ENCODE results near the gene TTN.

Gene TTN

DNA sequence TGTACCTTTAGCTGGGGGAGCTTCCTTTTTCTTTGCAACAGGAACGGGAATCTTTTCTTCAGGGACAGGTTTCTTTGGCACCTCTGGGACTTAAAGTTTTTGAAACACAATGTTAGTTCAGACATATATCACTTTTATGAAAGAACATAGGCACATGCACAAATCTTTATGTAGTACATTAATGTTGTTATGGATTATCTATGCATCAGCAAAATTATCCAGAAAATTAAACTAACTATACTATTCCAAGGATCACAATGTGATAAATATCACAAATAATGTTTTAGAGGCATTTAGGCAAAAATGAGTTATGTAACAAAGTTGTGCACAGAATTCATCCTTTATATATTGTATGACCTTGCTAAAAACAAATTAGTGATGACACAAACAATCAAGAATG lies 117.4 kb downstream of the TTN start:
- H3K4me3 ChIP-seq (ENCODE audit: low read depth, low read length) = no peak overlapping the region
- TF ChIP-seq, protein P1, sequence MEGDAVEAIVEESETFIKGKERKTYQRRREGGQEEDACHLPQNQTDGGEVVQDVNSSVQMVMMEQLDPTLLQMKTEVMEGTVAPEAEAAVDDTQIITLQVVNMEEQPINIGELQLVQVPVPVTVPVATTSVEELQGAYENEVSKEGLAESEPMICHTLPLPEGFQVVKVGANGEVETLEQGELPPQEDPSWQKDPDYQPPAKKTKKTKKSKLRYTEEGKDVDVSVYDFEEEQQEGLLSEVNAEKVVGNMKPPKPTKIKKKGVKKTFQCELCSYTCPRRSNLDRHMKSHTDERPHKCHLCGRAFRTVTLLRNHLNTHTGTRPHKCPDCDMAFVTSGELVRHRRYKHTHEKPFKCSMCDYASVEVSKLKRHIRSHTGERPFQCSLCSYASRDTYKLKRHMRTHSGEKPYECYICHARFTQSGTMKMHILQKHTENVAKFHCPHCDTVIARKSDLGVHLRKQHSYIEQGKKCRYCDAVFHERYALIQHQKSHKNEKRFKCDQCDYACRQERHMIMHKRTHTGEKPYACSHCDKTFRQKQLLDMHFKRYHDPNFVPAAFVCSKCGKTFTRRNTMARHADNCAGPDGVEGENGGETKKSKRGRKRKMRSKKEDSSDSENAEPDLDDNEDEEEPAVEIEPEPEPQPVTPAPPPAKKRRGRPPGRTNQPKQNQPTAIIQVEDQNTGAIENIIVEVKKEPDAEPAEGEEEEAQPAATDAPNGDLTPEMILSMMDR (IDR thresholded peaks at IDR 0.05; ENCODE audit: borderline replicate concordance, insufficient read depth, low read depth, low read length) = no peak

DNA sequence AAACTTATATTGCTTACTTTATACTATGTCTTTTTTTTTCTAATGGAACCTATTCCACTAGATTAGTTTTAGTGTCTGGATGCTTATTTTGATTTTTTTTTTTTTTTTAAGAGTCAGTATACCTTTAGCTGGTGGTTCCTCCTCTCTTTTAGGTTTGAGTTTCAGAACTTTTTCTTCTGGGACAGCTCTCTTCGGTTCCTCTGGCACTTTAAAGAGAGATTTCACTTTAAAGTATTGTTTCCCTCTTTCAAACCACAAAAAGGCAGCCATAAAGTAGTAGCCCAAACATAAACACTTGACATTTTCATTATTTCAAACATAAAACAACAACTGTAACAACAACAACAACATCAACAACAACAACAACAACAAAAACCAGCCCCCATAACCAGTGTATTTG lies 123.3 kb downstream of the TTN start:
- TF ChIP-seq, protein P1 (IDR thresholded peaks at IDR 0.05; ENCODE audit: borderline replicate concordance, insufficient read depth, low read depth, low read length) = no peak
- H3K4me3 ChIP-seq (ENCODE audit: low read depth, low read length) = no peak overlapping the region

DNA sequence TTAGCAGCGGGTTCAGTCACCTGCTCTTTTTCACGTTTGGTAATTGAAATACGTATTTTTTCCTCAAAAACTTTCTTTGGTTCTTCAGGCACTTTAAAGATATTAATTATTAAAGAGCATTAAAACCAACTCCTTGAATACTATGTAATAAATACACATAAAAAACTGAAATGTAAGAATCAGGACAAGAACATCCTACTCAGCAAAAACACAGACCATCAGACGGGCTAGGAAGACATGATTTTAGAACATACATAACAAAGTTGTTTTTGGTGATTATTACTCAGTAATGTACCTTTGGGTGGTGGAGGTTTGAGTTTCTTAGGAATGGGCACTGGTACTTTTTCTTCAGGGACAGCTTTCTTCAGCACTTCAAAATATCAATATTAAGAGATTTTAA lies 126.1 kb downstream of the TTN start:
- H3K4me3 ChIP-seq (ENCODE audit: low read depth, low read length) = no peak overlapping the region
- TF ChIP-seq, protein P1 (IDR thresholded peaks at IDR 0.05; ENCODE audit: borderline replicate concordance, insufficient read depth, low read depth, low read length) = no peak

DNA sequence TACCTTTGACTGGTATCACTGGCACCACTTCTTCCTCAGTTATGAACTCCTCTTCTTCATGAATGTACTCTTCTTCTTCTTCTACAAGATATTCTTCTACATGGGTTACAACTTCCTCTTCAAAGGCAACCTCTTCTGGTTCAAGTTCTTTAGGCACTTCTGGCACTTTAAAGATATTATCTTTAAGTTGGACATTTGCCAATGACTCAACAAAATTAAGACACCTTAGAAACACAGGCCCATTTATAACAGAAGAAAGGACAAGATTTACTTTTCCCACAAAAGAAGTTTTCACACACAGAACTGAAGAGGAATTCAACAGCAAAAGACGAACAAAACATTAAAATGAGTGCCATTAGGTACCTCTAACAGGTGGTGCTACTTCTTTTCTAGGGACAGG lies 127.3 kb downstream of the TTN start:
- H3K4me3 ChIP-seq (ENCODE audit: low read depth, low read length) = no peak overlapping the region
- TF ChIP-seq, protein P1 (IDR thresholded peaks at IDR 0.05; ENCODE audit: borderline replicate concordance, insufficient read depth, low read depth, low read length) = no peak

DNA sequence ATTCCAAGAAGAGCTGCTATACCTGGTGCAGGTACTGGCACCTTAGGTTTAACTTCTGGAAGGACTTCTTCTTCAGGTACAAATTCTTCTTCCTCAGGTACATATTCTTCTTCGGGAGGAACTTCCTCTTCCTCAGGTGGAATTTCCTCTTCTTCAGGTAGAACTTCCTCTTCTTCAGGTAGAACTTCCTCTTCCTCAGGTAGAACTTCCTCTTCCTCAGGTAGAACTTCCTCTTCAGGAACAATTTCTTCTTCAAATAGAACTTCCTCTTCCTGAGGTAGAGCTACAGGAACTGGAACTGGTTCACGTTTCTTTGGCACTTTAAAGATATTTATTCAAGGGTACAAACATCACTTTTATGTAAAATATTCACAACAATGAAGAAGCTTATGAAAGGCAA lies 129.6 kb downstream of the TTN start:
- no peak overlapping the region for H3K4me3 ChIP-seq (ENCODE audit: low read depth, low read length)
- TF ChIP-seq, protein P1 (IDR thresholded peaks at IDR 0.05; ENCODE audit: borderline replicate concordance, insufficient read depth, low read depth, low read length) = no peak

DNA sequence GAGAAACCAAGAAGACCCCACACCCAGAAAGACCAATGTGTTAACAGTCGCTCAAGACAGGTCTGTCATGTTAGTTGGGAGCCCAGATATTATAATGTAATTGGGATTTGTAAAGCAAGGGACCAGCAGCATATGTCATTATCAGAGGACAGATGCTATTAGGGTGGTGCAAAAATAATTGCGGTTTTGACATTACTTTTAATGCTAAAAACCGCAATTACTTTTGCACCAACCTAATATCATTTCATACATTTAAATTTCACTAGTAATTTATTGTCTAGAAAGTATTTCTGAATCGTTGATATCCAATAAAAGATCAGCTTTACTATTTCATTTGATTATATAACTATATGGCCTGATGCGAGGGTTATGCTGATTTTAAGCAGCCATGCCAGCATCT lies 131.2 kb downstream of the TTN start:
- TF ChIP-seq, protein P1 (IDR thresholded peaks at IDR 0.05; ENCODE audit: borderline replicate concordance, insufficient read depth, low read depth, low read length) = no peak
- H3K4me3 ChIP-seq (ENCODE audit: low read depth, low read length) = no peak overlapping the region

DNA sequence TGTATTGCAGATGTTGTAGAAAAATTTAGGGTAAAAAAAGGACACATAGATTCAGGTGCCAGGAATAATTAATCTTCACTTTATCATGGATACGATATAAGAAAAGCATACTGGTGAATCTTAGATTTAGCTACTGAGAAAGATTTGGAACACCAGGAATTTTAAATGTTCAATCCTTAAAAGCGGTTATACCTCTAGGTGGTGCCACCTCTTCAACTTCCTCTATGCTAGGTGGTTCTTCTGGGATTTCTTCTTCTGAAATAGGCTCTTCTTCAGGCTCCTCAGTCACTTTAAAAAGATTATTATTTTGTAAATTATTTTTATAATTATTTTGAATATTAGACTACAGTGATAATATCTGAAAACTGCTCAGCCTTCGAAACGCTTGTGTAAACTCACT lies 133.1 kb downstream of the TTN start:
- TF ChIP-seq, protein P1 (IDR thresholded peaks at IDR 0.05; ENCODE audit: borderline replicate concordance, insufficient read depth, low read depth, low read length) = no peak
- no peak overlapping the region for H3K4me3 ChIP-seq (ENCODE audit: low read depth, low read length)

Data from GM12875 (cell line).